Astrocyte (in vitro differentiated cells and primary cell): ENCODE data around the gene LDAH.

ENCODE experiments used
- CTCF ChIP-seq: IDR thresholded peaks from 2 replicates; pipeline ENCODE4 v1.5.1; 2011; ENCODE audit warnings: low read depth, mild to moderate bottlenecking, inconsistent platforms, low read length, moderate library complexity; ENCODE audit not compliant: insufficient read depth
- EZH2 ChIP-seq: IDR thresholded peaks from 2 replicates; pipeline ENCODE4 v1.6.1; 2012; ENCODE audit warnings: mild to moderate bottlenecking, low read length, inconsistent platforms; ENCODE audit not compliant: insufficient read depth

DNA sequence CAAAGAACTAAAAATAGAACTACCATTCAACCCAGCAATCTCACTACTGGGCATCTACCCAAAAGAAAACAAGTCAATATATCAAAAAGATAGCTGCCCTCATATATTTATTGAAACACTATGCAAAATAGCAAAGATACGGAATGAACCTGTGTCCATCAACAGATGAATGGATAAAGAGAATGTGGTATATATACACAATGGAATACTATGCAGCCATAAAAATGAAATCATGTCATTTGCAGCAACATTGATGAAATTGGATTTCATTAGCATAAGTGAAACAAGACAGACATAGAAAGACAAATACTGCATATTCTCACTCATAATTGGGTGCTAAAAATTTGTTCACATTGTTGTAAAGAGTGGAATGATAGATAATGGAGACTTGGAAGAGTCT is 16.2 kb upstream of the LDAH start:
- TF ChIP-seq CTCF: no peak
- no peak for TF ChIP-seq EZH2
